ENCODE data around the gene ROCK2.

DNA sequence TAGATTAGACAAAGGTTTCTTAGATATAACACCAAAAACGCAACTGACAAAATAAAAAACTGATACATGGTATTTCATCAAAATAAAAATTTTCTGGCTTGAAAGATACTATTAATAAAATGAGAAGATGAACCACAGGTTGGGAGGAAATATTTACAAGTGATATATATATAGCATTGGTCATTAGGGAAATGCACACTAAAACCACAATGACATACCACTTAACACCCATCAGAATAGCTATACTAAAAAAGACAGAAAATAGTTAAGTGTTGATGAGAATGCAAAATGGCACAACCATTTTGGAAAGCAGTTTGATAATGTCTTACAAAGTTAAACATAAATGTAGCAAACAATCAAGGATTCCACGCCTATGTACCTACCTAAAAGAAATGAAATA, 105.3 kb downstream of the ROCK2 start:
- no peak for TF ChIP-seq POLR2A (IDR thresholded peaks at IDR 0.05)
- TF ChIP-seq, protein P1, sequence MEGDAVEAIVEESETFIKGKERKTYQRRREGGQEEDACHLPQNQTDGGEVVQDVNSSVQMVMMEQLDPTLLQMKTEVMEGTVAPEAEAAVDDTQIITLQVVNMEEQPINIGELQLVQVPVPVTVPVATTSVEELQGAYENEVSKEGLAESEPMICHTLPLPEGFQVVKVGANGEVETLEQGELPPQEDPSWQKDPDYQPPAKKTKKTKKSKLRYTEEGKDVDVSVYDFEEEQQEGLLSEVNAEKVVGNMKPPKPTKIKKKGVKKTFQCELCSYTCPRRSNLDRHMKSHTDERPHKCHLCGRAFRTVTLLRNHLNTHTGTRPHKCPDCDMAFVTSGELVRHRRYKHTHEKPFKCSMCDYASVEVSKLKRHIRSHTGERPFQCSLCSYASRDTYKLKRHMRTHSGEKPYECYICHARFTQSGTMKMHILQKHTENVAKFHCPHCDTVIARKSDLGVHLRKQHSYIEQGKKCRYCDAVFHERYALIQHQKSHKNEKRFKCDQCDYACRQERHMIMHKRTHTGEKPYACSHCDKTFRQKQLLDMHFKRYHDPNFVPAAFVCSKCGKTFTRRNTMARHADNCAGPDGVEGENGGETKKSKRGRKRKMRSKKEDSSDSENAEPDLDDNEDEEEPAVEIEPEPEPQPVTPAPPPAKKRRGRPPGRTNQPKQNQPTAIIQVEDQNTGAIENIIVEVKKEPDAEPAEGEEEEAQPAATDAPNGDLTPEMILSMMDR (IDR thresholded peaks at IDR 0.05): no peak
